G401.6 (cell line): ENCODE measurements around the gene DGKI.

Source experiments
- FAIRE-seq: peaks from 2 replicates; lab custom pipeline; 2012; peaks lifted over from hg19 to GRCh38; lab: Jason Lieb, UNC

DGKI gene

GRCh38 chr7:137531671-137532070 lies 315.1 kb downstream of the DGKI start:
- no peak for FAIRE-seq

- no peak for FAIRE-seq
Measured at GRCh38 chr7:137527634-137528033, 319.1 kb downstream of the DGKI start.

GRCh38 chr7:137523171-137523570 lies 323.6 kb downstream of the DGKI start:
- no peak for FAIRE-seq

GRCh38 chr7:137521451-137521850 lies 325.3 kb downstream of the DGKI start:
- no peak for FAIRE-seq

- no peak for FAIRE-seq
Measured at GRCh38 chr7:137519947-137520346, 326.8 kb downstream of the DGKI start.

GRCh38 chr7:137519181-137519691 lies 327.5 kb downstream of the DGKI start:
- FAIRE-seq = no peak

GRCh38 chr7:137513091-137513490 lies 333.7 kb downstream of the DGKI start:
- FAIRE-seq = no peak

GRCh38 chr7:137507096-137507495 lies 339.7 kb downstream of the DGKI start:
- FAIRE-seq = no peak

GRCh38 chr7:137506031-137506430 lies 340.7 kb downstream of the DGKI start:
- no peak for FAIRE-seq

GRCh38 chr7:137501562-137501961 lies 345.2 kb downstream of the DGKI start:
- FAIRE-seq = no peak

GRCh38 chr7:137492889-137493288 lies 353.9 kb downstream of the DGKI start:
- FAIRE-seq = no peak

GRCh38 chr7:137489880-137490279 lies 356.9 kb downstream of the DGKI start:
- no peak for FAIRE-seq

- FAIRE-seq = no peak
Measured at GRCh38 chr7:137488038-137488437, 358.7 kb downstream of the DGKI start.

GRCh38 chr7:137485818-137486217 lies 361.0 kb downstream of the DGKI start:
- FAIRE-seq = no peak

GRCh38 chr7:137484326-137484725 lies 362.4 kb downstream of the DGKI start:
- no peak for FAIRE-seq

GRCh38 chr7:137482466-137482865 lies 364.3 kb downstream of the DGKI start:
- FAIRE-seq = no peak

GRCh38 chr7:137480824-137481365 lies 365.9 kb downstream of the DGKI start:
- no peak for FAIRE-seq

- no peak for FAIRE-seq
Measured at GRCh38 chr7:137480401-137480800, 366.4 kb downstream of the DGKI start.

GRCh38 chr7:137476937-137477336 lies 369.8 kb downstream of the DGKI start:
- no peak for FAIRE-seq

- FAIRE-seq = no peak
Measured at GRCh38 chr7:137475966-137476365, 370.8 kb downstream of the DGKI start.

GRCh38 chr7:137474540-137475026 lies 372.2 kb downstream of the DGKI start:
- FAIRE-seq = no peak

GRCh38 chr7:137471128-137471527 lies 375.6 kb downstream of the DGKI start:
- FAIRE-seq = no peak

GRCh38 chr7:137469858-137470257 lies 376.9 kb downstream of the DGKI start:
- no peak for FAIRE-seq

GRCh38 chr7:137469191-137469811 lies 377.5 kb downstream of the DGKI start:
- FAIRE-seq = no peak
